Stimulated activated CD8-positive, alpha-beta memory T cell treated with anti-CD3 and anti-CD28 coated beads, Interleukin-7, amount 100 ng/mL, for 24 hours (primary cell): ENCODE measurements around the gene DMRTB1.

Source experiments
- DNase-seq: peaks from one replicate; pipeline ENCODE4 v3.0.0-alpha.2; 2020; ENCODE audit warnings: low read depth

Gene DMRTB1

DNA sequence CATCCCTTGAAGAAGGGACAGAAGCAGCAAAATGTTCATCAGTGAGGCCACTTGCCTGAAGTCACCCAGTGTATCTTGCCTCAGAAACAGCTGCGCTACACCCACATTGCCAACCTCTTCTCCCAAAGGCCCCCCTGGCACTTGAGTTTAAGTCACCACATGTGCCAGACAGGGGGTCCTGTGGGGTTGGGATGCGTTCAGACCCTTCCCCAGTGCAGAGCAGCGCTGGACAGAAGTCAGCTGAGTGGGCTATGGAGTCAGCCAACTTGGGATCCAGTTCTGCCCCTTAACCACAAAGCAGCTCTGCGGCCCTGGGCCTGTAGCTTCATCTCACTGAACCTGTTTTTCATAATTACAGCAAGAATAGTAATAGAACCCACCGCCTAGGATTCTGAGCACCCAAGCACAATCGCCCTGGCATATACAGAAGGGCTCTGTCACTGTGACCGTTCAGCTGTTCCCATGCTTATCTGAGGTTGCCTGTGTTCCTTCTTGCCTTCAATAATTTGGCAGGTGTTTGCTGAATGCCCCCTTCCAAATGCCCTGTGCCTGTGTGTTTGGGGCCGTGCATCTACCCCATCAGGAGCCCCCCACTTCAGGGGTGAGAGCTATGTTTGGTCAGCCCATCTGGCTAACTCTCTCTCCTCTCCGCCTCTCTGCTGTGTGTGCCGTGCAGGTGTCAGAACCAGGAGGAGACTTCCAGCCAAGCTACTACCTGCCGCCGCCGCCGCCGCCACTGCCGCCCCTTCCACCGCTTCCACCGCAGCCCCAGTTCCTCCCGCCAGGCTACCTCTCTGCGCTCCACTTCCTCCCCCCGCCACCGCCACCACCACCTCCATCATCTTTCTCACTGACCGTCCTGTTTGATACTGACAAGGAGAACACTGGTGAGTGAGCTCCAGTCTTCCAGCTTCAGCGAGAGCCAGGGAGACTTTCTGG is 5.0 kb downstream of the DMRTB1 start:
- no peak for DNase-seq

DNA sequence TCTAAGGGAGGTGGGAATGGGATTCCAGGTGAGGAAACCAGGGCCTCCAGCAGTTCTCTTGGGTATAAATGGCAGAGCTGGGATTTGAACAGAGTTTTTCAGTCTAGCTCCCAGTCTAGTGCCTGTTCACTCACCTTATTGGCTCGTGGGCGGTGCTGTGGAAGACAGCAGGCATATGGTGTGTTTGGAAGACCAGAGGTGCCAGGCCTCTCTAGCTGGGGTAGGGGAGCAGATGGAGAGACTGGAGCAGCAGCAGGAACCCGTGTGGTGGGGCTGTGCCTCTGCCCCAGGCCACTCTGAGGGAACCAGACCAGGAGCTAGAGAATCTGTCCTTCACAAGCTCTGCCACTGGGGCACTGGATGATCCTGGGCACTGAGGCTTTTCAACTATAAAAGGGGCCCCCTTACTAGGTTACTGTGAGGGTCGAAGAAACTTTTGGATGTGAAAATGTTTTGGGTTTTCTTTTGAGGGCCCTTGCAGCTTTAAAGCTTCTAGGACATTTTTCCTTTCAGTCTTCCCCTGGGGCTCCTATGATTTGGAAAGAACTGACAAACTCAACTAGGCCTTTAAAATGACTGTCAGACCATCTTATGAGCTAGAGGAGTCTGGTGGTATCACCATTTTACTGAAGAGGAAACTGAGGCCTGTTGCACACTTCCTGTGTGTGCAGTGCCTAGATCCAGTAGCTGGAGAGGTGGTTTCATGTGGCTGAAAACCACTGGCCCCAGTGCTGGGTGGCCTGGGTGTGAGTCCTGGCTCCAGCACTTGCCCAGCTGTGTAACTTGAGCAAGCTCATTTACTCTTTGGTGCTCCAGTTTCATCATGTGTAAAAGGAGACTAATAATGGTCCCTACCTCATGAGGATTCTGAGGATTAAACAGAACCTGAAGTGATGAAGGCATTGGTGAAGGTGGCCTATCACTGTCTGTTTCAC is 6.1 kb downstream of the DMRTB1 start:
- DNase-seq: no peak

DNA sequence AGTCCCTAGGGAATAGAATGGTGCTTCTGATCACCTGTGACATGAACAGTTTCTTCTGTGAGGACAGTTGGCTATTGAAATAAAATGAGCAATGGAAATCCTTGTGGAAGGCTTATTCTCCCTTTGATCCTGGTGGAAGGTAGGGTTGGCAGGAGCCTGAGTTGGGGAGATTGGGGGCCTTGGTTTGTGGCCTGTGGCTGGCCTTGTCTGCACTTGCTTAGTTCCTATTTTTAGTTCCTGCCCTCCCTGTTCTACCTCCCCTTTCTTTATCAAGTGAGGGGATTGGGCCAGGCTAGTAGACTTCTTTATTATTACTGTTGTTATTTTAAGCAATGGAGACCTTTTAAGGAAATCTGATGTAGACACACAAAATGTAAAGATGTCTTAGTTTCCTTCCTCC is 8.2 kb downstream of the DMRTB1 start:
- no peak for DNase-seq

DNA sequence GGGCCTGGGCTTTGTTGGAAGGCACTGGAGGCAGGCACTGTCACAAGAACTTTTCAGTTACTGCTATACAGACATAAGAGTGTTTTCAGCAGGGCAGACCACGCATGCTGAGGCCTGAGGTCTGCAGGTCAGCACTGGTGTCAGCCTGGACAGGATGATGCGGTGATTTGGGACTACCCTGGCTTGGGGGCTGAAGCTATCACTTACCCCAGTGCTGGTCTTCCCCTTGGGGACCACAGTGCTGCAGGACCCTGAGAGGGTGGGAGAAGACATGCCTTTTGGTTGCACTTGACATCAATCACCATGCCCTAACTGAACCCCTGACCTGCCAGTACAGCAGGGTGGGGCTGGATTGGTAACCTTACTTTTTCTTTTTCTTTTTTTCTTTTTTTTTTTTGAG is 9.2 kb downstream of the DMRTB1 start:
- DNase-seq: no peak

DNA sequence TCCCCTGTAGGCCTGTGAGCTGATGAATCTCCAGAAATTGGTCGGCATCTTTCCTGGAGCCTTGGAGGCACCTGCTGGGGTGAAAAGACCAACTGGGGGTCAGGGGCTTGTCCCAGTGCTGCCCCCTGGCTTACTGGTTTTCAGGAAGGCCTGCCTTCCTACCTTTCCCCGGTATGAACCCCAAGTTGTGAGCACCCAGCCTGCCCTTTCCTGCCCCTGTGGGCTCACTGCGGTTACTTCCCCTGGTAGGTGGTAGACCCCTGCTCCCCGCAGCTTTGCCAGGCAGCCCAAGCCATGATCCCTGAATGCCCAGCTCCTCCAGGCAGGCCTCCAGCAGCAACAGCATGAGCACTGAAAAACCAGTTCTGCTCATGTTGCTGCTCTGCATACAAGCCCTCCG is 10.2 kb downstream of the DMRTB1 start:
- DNase-seq: no peak

DNA sequence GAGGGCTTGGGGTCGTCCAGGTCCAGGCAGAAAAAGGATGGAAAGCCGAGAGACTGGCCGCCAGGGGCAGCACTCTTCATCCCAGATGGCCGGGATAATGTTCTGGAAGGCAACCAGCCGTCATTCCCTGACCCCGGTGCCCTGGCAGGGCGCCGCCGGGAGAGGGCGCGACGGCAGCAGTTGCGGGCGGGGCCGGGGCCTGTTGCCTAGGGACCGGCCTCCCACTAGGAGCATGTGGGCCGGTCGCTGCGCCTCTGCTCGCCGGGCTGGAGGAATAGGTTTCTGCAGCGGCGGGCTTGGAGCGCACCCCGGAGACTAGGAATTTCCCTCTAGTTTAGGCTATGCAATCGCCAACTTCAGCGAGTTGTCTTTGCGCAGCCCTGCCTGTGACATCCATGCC is 11.0 kb downstream of the DMRTB1 start:
- DNase-seq: no peak

DNA sequence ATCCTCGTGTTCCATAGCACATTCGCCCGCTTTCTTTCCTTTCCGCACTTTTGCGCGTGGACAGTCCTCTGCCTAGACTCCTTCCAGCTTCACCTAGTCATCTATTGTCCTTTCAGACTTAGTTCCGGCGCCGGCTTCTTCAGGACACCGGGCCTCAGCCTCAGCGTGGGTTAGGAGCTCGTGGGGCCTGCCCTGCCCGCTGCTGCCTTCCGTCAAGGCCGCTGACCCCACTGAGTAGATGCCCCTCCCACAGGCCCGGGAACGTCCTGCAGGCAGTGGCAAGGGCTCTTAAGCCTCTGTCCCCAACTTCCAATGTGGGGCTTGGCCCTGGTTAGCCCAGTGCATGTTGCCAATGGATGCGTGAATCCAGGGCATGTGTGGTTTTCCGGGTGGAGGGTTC is 11.4 kb downstream of the DMRTB1 start:
- DNase-seq: no peak

DNA sequence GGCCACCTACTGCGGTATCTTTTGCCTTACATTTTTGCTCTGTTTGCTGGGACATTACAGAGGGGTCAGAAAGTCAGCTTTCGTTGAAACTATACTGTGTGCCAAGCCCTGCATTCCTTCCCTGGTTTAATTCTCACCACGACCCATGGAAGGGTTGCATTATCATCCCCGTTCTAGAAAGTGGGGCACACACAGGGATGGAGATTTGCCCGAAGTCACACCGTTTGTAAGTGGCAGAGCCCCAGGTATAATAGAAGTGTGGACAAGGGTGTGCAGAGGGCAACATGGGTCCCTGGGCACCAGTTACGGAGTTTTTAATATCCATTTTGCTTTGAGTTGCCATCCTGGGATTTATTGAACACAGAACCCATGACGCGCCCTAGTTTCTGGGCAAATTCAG is 11.8 kb downstream of the DMRTB1 start:
- no peak for DNase-seq

DNA sequence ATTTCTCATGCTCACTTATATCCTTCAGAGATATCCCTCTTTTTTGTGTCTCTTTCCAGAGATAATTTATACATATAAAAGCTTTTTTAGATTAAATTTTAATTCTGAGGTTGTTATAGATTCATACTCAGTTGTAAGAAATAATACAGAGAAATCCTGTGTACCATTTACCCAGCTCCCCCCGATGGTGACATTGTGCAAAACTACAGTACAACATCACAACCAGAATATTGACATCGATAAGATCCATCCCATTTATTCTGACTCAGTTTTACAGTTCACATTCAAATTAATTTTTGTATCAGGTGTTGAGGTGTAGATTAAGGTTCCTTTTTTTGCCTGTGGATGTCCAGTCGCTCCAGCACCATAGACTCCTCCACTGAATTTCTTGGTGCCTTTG is 14.3 kb downstream of the DMRTB1 start:
- no peak for DNase-seq

DNA sequence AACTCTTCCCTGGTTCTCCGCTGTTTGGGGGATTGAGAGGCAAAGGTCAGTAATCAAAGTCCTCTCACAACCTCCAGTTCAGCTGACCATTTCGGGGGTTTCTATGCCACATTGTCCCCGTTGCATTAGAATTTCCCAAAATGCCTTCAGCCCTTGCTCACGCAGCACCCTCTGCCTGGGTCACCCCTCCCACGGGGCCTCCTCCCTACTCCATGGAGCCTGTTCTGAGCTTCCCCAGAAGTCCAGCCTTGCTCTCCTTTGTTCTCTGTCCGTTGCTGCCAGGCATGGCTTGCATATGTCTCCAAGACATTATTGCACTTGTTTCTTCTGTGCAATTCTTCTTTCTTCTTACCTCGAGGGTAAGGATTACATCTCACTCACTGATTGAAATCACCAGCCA is 16.5 kb downstream of the DMRTB1 start:
- DNase-seq: no peak

DNA sequence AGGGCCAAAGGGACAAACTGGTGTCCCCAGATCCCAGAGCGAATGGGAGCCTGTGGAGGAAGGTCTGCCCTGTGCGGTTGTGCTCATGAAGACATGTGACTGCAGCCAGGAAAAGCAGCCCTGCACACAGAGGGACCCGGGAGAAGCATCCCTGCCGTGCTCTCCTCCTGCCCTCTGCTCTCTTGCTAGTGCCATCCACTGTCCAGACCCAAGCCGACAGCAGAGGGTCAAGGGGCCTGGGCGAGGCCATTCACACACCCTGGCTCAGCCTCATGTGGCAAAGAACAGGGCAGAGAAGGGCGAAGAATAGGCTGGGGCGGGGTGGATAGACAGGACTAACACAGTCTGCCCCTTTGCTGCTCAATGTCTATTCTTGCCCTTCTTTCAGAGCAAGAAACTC is 17.4 kb downstream of the DMRTB1 start:
- DNase-seq: no peak

DNA sequence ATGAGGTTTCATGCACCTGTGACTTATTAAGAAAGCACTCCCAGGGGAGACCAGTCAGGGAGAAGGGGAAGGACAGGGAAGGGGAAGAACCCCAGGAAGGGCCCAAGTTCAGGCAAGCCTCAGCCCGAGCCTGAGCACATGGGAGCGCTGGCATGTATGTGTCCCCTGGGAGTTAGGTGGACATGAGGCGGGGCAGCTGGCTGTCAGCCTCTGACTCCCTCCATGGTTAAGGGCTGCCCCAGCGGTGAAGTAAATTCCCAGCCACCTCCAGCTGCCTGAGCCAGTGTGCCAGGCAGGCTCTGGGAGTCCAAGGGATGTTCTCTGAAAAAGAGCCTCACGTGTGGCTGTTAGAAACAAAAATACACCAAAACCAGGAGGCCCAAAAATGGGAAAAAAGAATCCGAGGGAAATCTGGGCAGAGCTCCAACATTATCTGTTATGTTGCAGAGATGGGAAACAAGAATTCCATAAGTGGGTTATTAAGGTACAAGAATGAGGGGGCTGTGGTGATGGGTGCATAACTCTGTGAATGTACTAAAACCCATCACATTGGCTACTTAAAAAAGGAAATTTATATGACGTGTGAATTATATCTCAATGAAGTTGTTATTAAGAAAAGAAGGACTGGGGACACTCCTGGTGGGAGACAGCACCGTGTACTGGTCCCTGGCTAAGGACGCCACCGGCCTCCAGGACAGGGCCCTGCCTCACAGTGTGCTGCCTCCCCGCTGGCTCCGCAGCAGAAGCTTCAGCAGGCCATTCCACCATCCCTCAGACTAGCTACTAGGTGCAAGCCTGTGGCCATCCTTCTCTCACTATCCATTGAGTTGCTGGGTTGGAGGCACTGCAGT is 18.7 kb downstream of the DMRTB1 start:
- DNase-seq: no peak

DNA sequence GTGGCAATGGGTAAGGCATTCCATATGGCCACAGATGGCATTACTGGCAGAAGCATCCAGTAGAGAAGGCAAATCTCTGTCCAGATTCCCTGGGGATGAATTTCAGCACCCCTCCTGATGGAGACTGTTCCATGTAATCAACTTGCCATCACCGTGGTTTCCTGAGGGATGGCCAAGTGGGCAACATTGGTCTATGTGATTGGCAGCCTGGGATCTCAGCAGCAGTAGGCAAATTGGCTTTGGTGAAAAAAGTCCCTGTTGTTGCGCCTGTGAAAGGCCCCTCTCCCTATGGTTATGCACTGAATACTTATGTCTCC is 19.3 kb downstream of the DMRTB1 start:
- DNase-seq: no peak

DNA sequence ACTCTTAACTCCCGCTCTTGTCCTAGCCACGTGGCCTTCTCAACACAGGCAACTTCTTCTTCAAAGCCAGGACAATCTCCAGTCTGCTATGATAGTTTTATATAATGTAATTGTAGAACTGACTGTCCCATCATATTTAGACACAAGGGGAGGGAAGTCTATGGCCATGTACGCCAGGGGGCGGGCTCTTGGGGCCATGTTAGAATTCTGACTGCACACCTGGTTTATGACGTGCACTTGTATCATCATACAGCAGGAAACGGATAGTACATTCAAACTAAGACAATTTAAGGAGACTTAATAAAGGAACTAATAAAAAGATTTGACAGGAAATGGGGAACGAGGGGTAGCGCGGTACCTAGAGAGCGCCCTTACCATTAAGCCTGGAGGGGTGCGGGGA is 21.5 kb downstream of the DMRTB1 start:
- no peak for DNase-seq

DNA sequence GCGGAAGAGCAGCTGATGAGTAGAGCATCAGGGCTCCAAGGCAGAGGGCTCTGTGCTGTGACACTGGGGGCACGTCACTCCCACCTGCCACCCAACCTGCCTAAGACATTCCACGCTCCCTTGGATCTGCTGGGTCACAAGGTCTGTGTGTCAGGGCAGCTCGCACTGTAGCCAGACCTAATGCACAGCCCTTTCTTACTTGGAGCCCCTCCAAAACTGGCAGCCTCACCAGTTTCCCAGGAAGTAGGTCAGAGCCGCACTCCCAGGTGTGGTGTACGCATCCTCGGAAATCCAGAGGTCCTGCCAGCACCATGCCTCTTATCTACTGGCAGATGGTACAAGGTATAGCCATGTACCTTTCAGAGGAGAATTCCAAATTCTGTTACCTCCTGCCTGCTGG is 22.3 kb downstream of the DMRTB1 start:
- no peak for DNase-seq

DNA sequence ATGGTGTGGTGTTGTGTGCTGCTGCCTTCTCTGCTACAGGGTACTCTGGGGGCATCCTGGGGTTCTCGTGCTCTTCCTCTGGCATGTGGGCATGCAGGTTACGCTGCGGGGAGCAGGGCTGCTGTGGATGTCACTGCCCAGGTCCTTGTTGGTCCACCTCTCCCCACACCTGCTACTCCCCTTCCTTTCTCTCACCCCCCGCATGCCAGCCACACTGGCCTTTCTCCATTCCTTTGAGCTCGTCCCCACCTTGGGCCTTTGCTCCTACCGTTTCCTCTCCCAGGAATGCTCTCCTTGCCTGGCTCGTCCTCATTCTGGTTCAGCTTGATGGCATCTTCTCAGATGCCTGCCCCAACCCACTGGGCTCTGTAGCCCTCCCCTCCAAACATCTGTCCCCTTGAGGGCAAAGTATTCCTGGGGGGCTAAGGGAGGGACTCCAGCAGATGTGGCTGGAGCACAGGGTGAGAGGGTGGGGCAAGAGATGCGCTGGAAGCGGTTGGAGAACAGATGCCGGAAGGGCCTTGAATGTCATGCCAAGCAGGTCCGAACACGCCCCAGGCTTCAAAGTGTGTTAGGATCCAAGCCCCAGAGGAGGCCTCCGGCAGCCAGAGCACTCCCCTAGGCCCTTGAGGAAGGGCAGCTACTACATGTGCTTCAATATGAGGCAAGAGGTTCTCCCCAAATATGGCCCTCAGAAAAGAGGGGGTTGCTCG is 23.4 kb downstream of the DMRTB1 start:
- no peak for DNase-seq

DNA sequence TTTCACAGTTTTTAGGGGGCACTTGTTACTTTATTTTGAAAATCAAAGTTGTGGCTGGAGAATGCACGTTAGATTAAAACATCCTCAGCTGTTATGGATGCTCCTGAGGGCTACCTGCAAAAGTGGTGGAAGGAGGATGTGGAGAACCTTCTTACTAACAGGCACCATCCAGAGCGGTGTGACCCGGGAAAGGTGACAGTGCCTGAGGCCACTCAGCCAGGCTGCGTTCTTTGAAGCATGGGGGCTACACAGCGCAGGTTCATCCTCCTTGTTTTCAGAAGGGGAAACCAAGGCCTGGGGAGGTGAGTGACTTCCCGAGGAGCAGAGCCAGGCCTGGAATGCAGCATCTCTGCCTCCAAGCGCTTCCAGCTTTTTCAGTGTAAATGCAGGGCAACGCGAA is 24.0 kb downstream of the DMRTB1 start:
- DNase-seq: no peak

DNA sequence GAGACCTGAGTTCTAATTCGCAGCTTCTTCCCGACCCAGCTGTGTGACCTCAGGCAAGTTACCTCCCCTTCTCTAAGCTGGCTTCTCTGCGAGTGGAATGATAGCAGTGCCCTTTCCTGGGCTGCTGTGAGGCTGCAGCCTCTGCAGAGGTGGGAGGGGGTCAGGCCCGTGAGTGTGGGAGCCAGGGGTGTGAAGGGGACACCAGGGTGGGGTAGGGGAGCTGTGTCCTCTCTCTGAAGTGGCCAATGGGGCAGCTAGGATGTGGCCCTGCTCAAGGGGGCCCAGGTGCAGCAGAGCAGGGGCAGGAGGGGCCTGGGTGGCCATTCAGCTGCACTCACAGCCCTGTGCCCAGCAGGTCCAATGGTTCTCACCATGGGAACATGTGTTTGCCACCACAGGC is 24.5 kb downstream of the DMRTB1 start:
- DNase-seq: no peak

DNA sequence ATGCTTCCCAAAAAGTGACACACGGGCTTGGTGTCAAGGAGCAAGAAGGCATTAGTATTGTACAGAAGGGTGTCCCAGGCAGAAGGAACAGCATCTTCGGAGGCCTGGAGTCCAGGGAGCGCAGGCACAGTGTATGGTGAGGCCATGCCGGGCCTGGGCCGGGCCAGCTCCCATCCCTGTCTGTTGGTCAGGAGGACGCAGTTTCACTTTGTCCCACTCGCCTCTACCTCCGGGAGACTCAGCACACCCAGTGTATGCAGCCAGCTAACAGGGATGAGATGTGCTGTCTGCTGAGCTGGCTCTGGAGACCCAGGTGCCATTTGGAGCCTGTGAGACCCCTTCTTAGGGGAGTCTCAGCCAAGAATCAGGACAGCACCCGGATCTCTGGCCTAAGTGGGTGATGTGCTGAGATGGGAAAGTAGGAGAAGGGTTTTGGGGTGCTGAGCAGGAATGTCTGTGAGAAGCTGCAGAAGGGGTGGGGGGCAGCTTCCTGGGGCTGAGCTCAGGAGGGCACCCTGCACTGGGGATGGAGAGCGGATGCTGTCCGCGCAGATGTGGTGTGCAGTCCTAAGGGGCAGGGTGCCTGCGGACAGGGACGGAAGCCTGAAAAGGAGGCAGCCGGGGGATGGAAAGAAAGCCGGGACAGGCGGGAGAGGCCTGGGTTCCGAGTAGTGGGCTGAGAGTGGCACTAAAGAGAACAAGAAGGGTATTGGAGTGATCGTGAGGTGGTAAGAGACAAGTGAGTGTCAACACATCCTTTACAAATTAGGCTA is 25.7 kb downstream of the DMRTB1 start:
- DNase-seq: no peak

DNA sequence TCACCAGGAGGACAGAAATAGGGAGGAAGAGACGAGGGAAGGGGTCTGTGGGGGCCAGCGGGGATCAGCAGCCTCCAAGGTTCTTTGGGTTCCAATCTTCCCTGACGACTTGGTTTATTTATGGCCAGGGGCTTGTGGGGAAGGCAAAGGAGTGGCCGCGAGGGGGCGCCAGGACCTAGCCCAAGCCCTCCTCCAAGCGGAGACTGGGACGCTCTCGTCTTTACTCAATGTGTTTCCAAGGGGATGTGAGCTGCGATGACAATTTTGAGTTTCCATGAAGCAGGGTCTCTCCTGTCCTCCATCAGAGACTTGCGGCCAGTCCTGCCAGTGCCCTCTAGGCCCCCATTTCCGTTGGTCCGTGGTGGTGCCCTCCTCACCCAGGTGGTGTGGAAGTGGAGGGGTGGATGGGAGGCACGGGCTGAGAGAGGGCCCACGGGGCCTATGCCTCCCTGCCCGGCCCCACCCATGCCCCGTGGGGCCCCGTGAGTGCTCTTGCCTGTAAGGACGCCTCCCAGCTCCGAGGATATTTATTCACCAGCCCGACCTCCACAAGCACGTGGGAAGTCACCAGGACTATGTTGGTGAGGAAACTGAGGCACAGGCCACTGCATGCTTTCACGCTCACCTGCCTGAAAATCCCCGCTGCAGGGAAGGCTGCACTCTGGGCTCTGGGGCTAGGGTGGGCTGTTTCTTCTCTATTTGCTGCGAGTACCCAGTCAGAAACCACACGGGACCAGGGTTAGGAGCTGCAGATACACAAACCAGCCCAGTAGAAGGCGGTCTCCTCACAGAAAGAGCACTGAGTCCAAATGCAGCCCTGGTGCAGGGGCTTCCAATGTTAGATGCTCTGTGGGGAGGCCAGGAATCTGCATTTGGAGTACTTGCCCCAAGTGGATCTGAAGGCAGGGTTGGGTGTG is 26.5 kb downstream of the DMRTB1 start:
- DNase-seq: peak; percentile 48
